Activated CD8-positive, alpha-beta T cell treated with anti-CD3 and anti-CD28 coated beads for 36 hours (primary cell): ENCODE results near the gene GTPBP3. TPM values are rescaled to one million over a fixed set of nuclear protein-coding genes. Genes with fewer than 3 reads are reported as not detected.
A peak's percentile ranks its signal among the peaks of the same experiment; 100 is the strongest.

Source experiments
- ATAC-seq: fragments of 200-7000 bp; cut with Tn5 transposase; one replicate; pipeline ENCODE4 v1.10.0; 2021; ENCODE audit warnings: mild to moderate bottlenecking, moderate library complexity
- CTCF ChIA-PET: fragments of 350-600 bp; sonication (Branson Sonifier 250); formaldehyde crosslinking; loops from one replicate; lab custom pipeline; 2021; ENCODE audit warnings: antibody characterized with exemption; lab: Charles Lee
- POLR2A ChIA-PET: fragments of 350-600 bp; sonication (Branson Sonifier 250); formaldehyde crosslinking; loops from one replicate; lab custom pipeline; 2021; ENCODE audit warnings: antibody characterized with exemption; lab: Charles Lee
- DNase-seq: peaks from one replicate; pipeline ENCODE4 v3.0.0-alpha.2; 2020
- H3K27ac Mint-ChIP-seq: one replicate; pipeline ENCODE4 v1.8.0; 2021; ENCODE audit warnings: mild to moderate bottlenecking, mixed read lengths
- H3K27me3 Mint-ChIP-seq: one replicate; pipeline ENCODE4 v1.8.0; 2021; ENCODE audit warnings: mixed read lengths
- H3K36me3 Mint-ChIP-seq: one replicate; pipeline ENCODE4 v1.8.0; 2021; ENCODE audit warnings: low read depth, mixed read lengths
- H3K4me1 Mint-ChIP-seq: one replicate; pipeline ENCODE4 v1.8.0; 2021; ENCODE audit warnings: low read depth, mixed read lengths
- H3K4me3 Mint-ChIP-seq: one replicate; pipeline ENCODE4 v1.8.0; 2021; ENCODE audit warnings: mild to moderate bottlenecking, moderate library complexity, mixed read lengths
- H3K9me3 Mint-ChIP-seq: one replicate; pipeline ENCODE4 v1.8.0; 2021; ENCODE audit warnings: mixed read lengths
- CTCF ChIP-seq: fragments of 200-600 bp; IDR thresholded peaks from one replicate; pipeline ENCODE4 v1.8.0; 2022; ENCODE audit warnings: antibody characterized with exemption, mild to moderate bottlenecking
- intact Hi-C: fragments of 100-400 bp; cut with micrococcal nuclease; formaldehyde crosslinking; loops from one replicate; pipeline ENCODE4 v1.10.0; 2022
- total RNA-seq, 2 experiments: library from RNA; stranded (reverse); gene quantifications; one replicate each; pipeline ENCODE4 v1.2.3, GENCODE V29; 2021

GTPBP3 gene
- total RNA-seq, 2 experiments from 2014 or later: 43.8 to 45.4 TPM

GRCh38 chr19:17333611-17334413 is 3.5 kb upstream of the GTPBP3 start:
- ATAC-seq: peak; percentile 31
- peaks cover 34% of the 10 kb centered on the region for H3K4me1 Mint-ChIP-seq
- CTCF ChIA-PET: interaction anchor here (0.6 to 1.8 kb wide), 7 partner anchors 12 to 132 kb away, joined by 3 to 7 read pairs (median 3); no protein-coding TSS in a partner anchor

GRCh38 chr19:17334414-17335409 is 2.6 kb upstream of the GTPBP3 start, which contains the start of gene ANO8:
ANO8 (minus strand) TSS chr19:17334855; CDS start chr19:17334670, 185 bp downstream.
- Mint-ChIP-seq H3K27ac (peak within 1 kb of the TSS; percentile 55), H3K9me3 (no peaks in the 10 kb centered on the region), H3K4me3 (peak within 1 kb of the TSS; percentile 80), H3K36me3 (peaks cover 7% of the 10 kb centered on the region), H3K4me1 (peaks cover 38% of the 10 kb centered on the region), H3K27me3 (no peaks in the 10 kb centered on the region)
- intact Hi-C loops: no loop called here
- CTCF ChIA-PET: interaction anchor here (0.6 to 2.2 kb wide), 9 partner anchors 11 to 127 kb away, joined by 3 to 8 read pairs (median 3); partner anchors contain the start of gene DDA1
- POLR2A ChIA-PET: interaction anchor here (0.8 to 2.3 kb wide), 7 partner anchors 10 to 71 kb away, joined by 3 to 9 read pairs (median 4); partner anchors contain the start of genes BST2 and DDA1
- ATAC-seq (peak; percentile 53), DNase-seq (peak; percentile 97)
- no peak for TF ChIP-seq CTCF

More at GRCh38 chr19:17333611-17334413, 3.5 kb upstream of the GTPBP3 start:
- Mint-ChIP-seq H3K4me3 (peak overlapping the region; percentile 67), H3K27ac (peak overlapping the region; percentile 8), H3K36me3 (peaks cover 1% of the 10 kb centered on the region), H3K9me3 (no peaks in the 10 kb centered on the region), H3K27me3 (no peaks in the 10 kb centered on the region)
- DNase-seq: peak; percentile 93
- TF ChIP-seq CTCF: no peak
- intact Hi-C loops: no loop called here
- POLR2A ChIA-PET: interaction anchor here (1.0 to 2.3 kb wide), 6 partner anchors 9 to 72 kb away, joined by 3 to 9 read pairs (median 4); partner anchors contain the start of gene DDA1

- no peak for TF ChIP-seq CTCF
- ATAC-seq: no peak
Observed at GRCh38 chr19:17335575-17335974, 1.8 kb upstream of the GTPBP3 start.

GRCh38 chr19:17337675-17338432 is 501 bp downstream of the GTPBP3 start:
- no peak for TF ChIP-seq CTCF
- peaks cover 34% of the 10 kb centered on the region for H3K4me1 Mint-ChIP-seq
- H3K27me3 Mint-ChIP-seq: no peaks in the 10 kb centered on the region
- H3K27ac Mint-ChIP-seq: peak overlapping the region; percentile 95
- ATAC-seq: no peak
- DNase-seq: peak; percentile 55
- H3K4me3 Mint-ChIP-seq: peak overlapping the region; percentile 94
- ChIA-PET POLR2A (interaction anchor here (1.0 to 1.8 kb wide), 5 partner anchors 30 to 82 kb away, joined by 3 to 5 read pairs (median 3); partner anchors contain the start of gene MVB12A), CTCF (interaction anchor here (1.4 kb wide), 1 partner anchor 56 kb away, joined by 3 read pairs; the partner anchor contains the start of gene CCDC194)
- peaks cover 7% of the 10 kb centered on the region for H3K36me3 Mint-ChIP-seq
- H3K9me3 Mint-ChIP-seq: no peaks in the 10 kb centered on the region
- intact Hi-C loops: no loop called here

More at GRCh38 chr19:17335575-17335974, 1.8 kb upstream of the GTPBP3 start:
- intact Hi-C loops: no loop called here
- Mint-ChIP-seq H3K27ac (no peak overlapping the region), H3K36me3 (peaks cover 7% of the 10 kb centered on the region), H3K9me3 (no peaks in the 10 kb centered on the region), H3K4me1 (peaks cover 37% of the 10 kb centered on the region), H3K27me3 (no peaks in the 10 kb centered on the region), H3K4me3 (peak overlapping the region; percentile 47)
- no peak for DNase-seq
- ChIA-PET POLR2A (interaction anchor here (0.6 to 1.4 kb wide), 4 partner anchors 26 to 130 kb away, joined by 3 to 7 read pairs (median 3); partner anchors contain the start of genes BST2 and DDA1), CTCF (interaction anchor here (0.8 to 2.2 kb wide), 6 partner anchors 10 to 56 kb away, joined by 3 to 8 read pairs (median 4); partner anchors contain the start of gene DDA1)
